Germinal center (tissue), 1 donor: ENCODE data around the gene ISM2.
A peak's percentile ranks its signal among the peaks of the same experiment; 100 is the strongest.

ENCODE experiments used
- DNase-seq: peaks from one replicate; pipeline ENCODE4 v3.0.0; 2012; ENCODE audit warnings: mixed read lengths, low spot score

The ISM2 gene

DNA sequence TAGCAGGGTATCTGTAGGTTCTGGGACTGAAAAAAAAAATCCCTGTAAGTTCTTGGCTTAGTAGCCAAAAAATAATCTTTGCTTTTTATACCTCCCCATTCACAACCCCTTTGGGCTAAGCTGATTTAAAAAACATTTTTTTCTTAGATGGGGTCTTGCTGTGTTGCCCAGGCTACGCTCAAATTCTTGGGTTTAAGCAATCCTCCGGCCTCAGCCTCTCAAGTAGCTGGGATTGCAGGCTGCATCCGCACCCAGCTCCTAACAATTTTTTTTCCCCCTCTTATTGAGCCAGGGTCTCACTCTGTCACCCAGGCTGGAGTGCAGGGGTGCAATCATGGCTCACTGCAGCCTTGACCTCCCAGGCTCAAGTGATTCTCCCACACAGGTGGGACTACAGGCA is 9.1 kb upstream of the ISM2 start:
- DNase-seq, result no peak

DNA sequence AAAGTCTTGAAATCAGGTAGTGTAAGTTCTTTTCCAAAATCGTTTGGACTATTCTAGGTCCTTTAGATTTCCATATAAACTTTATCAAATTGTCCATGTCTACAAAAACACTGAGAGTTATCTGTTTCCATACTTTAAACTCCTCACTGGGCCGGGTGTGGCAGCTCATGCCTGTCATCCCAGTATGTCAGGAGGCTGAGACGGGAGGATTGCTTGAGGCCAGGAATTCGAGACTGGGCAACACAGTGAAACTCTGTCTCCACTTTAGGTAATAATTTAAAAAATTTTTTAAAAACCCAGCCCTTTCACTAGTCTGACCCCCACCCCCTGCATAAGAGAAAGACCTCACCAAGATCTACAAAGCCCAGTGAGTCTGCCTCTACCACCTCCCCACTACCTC is 6.4 kb upstream of the ISM2 start:
- no peak for DNase-seq

GRCh38 chr14:77503138-77503537 is 4.5 kb upstream of the ISM2 start:
- no peak for DNase-seq

- no peak for DNase-seq
Observed at GRCh38 chr14:77502109-77502782, 3.6 kb upstream of the ISM2 start.

GRCh38 chr14:77498984-77499527 is 440 bp upstream of the ISM2 start:
- DNase-seq, result peak; percentile 39

DNA sequence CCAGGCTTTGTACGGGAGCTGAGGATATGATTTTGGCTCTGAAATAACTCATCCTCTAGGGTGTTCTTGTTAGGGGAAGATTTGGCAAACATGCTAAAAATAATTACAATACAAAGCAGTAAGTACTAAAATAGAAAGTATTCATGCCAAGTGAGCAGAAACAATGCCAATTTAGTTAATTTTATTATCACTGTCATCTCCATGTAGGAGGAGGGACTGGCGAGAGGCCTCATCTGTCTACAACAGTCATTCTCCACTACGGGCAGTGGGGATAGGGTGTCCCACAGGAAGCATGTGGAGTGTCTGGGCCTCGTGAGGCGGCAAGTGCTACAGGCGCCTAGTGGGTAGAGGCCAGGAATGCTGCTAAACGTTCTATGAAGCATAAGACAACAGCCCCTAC is 3.3 kb downstream of the ISM2 start:
- no peak for DNase-seq

GRCh38 chr14:77491056-77491455 is 7.6 kb downstream of the ISM2 start:
- DNase-seq, result no peak

DNA sequence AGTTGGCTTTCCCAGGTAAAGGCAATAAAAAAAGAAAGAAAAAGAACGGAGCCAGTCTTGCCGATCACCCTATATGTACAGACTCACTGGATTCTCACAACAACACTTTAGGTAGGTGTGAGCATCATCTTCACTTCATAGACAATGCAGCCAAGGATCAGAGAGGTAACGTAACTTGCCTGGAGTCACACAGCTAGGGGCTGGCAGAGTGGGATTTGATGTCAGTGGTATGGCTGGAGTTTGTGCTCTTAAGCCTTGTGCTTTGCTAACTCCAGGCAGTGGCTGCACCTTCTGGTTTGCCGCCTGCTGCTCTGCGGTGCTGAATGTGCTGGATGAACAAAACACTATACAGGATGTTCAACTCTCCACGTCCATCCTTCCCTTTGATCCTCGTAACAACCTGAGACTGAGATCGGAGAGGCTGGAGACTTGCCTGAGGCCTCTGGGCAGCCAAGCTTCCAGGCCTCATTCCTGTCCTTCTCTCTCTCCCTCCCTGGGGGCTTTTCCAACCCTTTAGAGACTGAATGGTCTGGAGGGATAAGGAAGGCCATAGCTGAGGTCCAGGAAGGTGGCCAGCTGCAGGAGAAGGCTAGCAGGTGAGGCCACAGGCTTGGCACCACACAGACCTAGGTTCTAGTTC is 8.1 kb downstream of the ISM2 start:
- DNase-seq, result no peak

DNA sequence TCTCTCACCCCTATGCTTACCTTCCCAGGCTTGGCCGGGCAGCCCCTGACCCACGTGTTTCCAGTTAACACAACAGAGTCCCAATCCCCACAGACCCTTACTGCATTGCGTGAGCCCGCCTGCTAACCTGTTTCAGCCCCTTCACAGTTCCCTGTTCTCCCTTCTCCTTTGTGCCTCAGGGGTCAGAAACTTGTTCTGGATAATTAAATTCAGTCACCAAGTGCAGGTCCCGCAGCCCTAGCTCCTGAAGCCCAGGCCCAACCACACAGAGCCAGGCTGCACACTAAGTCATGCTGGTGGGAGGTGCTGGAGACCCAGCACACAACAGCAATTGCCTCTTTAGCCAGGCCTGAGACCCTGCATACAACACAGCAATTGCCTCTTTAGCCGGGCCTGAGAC is 9.6 kb downstream of the ISM2 start:
- no peak for DNase-seq

DNA sequence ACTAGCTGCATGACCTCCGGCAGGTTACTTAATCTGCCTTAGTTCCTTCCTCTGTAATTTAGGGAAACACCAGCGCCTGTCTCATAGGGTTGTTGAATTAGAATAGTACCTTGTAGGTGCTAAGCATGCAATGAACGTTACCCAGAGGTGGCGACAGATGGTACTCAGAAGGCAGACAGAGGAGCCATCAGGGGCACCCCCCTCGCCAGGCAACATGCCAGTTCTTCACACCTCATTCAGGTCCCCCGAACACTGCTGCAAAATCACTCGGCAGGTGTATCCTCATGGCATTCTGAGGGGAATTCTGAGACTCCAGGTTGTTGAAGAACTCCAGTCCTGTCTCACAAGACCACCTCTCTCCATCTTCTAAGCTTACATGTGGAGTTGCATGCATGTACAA is 10.1 kb downstream of the ISM2 start:
- DNase-seq, result no peak

GRCh38 chr14:77485901-77486678 is 12.5 kb downstream of the ISM2 start:
- DNase-seq, result no peak

DNA sequence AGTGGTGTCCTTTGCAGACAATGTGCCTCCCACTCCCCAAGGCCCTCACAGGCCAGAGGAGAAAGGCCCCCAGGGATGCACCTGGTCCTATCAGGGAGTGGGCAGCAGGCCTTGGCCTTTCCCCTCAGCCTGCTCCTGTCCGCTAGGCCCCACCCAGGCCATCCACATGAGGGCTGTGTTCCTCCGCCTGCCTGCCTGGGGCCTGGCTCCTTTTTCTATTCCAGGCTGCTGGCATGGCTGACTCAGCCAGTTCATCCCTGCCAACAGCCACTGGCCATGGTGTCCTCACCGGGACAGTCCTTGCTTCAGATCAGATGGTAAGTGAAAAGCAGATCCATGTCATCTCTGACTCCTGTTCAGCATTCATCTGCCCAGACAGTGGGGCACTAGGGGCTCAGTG is 13.4 kb downstream of the ISM2 start:
- DNase-seq, result no peak

GRCh38 chr14:77482422-77482821 is 16.2 kb downstream of the ISM2 start:
- no peak for DNase-seq

DNA sequence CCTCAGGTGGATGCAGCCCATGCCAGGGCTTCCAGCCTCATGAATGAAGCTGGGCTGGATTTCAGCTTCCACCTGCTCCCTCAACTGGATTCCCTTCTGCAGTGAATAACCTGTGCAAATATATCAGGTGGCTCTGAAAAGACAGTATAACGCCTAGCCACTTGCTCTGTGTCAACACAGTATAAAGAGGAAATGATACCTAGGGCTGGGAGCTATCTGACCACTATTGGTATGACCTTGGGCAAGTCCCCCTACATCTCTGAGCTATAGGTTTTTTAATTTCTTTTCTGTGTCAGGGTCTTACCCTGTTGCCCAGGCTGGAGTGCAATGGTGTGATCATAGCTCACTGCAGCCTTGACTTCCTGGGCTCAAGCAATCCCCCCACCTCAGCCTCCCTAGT is 19.8 kb downstream of the ISM2 start:
- DNase-seq, result no peak

DNA sequence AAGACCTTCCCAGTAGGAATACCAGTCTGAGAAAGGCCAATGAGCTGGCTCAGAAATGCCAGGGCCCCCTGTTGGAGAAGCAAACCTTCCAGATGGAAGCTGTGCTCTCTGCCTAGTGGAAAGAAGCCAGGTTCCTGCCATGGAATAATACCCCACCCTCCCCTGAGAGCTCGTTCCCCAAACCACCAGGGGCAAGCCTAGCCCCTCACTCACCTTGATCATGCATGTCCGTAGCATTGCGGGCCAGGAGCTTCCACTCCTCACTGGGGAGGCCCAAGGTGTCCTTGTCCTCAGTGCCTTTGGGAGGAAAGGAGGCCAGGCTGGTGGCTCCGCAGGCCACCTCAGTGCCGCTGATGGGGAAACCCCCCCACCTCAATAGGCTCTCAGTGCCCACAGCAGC is 20.6 kb downstream of the ISM2 start:
- no peak for DNase-seq

GRCh38 chr14:77475432-77476115 is 23.0 kb downstream of the ISM2 start:
- DNase-seq, result no peak

DNA sequence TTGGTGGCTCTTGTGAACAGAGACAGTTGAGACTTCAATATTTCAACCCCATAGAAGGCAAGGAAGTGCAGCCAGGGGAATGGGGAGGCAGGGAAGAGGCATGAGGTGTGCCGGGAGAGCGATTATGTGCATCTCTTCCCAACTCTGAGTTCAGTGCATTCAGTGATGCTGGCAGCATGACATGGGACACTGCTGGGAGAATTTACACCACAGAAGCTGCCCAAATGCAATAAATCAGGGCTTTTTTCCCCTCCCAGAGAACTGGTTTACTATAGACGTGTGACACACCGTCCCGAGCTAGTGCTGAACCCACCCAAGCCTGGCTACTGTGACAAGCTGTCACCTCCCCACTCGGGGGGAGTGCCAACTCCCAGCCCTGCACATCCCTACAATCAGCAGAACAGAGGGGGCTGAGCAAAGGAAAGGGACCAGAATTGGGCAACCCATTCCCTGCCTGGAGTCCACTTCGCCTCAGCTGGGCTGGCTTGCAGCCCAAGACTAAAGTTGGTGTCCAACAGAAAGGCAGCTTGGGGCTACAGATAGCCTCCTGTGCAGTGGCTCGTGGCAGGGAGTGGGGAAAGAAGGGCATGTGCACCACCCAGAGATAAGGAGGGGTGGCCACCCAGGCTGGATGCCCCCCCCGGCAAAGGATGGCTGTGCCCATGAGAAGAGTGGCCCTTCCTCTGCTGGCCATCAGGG is 24.0 kb downstream of the ISM2 start:
- DNase-seq, result no peak

DNA sequence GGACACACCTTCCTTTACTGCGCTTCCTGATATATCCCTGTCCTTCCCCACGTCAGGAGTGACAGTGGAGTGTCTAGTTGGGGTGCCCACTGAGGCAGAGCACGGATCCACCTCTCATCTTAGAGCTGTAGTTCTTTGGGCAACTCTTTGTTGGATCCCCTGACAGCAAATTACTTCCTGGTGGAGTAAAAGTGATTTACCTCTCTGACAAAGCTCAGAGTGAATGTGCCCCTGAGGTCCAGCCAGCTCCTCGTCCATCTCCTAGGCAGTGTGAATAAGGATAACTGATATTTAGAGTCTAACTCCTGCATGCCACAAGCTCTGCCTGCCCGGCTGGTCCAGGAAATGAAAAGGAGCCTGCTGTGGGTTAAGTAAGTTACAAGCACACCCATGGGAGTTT is 24.7 kb downstream of the ISM2 start:
- no peak for DNase-seq

- no peak for DNase-seq
Observed at GRCh38 chr14:77470224-77470870, 28.3 kb downstream of the ISM2 start.

DNA sequence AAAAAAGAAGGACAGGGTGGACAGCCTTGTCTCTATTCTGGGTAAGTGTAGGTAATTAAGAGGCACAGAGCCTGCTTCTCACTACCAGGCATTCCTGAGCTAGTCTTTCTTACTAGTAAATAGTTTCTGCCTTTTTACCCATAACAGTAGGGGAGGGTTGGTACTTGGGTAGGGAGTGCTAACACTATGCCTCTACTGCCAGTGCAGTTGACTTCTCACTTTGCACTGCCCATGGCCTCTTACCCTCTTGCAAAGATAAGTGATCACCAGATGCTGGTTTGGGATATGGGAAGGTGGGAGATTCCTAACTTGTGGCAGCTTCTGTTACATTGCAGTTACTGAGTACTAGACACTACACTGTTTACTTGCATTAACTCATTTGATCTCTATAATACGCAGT is 29.1 kb downstream of the ISM2 start:
- no peak for DNase-seq

- no peak for DNase-seq
Observed at GRCh38 chr14:77469067-77469505, 29.5 kb downstream of the ISM2 start.
